ENCODE results near the gene UIMC1. TPM values are rescaled to one million over a fixed set of nuclear protein-coding genes. Genes with fewer than 3 reads are reported as not detected.

UIMC1 gene
- total and polyA plus RNA-seq, 7 donors = 18.0 to 96.1 (median 40.2) TPM

DNA sequence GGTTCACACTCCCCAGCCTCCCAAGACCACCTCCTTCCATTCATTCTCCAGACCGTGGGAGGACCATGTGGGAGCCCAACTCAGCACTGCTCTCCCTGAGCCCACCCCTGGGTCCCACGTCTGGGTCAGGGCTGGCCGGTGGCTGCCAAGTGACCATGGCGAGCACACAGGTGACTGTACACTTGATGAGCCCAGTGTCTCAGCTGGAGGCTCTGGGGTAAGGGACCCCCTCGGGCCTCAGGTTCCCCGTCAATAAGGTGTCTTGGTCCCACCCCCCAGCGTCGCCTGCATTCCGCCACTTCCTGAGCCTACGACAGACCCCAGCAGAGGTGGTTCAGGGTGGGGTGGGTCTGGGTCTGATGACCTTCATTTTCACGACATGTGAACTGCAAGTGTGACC, 146.2 kb downstream of the UIMC1 start:
- Histone ChIP-seq H3K4me3 (no peak overlapping the region), H3K27ac (no peak overlapping the region), H3K9me3 (no peaks in the 10 kb centered on the region), H3K27me3 (peaks cover 7 to 59% (median 24%) of the 10 kb centered on the region in 3 donors), H3K4me1 (no peaks in the 10 kb centered on the region), H3K36me3 (no peaks in the 10 kb centered on the region)
- 67 to 75% methylated on average over 11 of the region's 11 CpGs for WGBS, 2 donors
- no peak for DNase-seq
- intact Hi-C loops (cut with DNase I) = no loop called here
- TF ChIP-seq POLR2AphosphoS5 (IDR thresholded peaks at IDR 0.05) (no peak), POLR2A (IDR thresholded peaks at IDR 0.05) (no peak), EP300 (IDR thresholded peaks at IDR 0.05) (no peak)
- TF ChIP-seq, protein P1, sequence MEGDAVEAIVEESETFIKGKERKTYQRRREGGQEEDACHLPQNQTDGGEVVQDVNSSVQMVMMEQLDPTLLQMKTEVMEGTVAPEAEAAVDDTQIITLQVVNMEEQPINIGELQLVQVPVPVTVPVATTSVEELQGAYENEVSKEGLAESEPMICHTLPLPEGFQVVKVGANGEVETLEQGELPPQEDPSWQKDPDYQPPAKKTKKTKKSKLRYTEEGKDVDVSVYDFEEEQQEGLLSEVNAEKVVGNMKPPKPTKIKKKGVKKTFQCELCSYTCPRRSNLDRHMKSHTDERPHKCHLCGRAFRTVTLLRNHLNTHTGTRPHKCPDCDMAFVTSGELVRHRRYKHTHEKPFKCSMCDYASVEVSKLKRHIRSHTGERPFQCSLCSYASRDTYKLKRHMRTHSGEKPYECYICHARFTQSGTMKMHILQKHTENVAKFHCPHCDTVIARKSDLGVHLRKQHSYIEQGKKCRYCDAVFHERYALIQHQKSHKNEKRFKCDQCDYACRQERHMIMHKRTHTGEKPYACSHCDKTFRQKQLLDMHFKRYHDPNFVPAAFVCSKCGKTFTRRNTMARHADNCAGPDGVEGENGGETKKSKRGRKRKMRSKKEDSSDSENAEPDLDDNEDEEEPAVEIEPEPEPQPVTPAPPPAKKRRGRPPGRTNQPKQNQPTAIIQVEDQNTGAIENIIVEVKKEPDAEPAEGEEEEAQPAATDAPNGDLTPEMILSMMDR (IDR thresholded peaks at IDR 0.05) = no peak

DNA sequence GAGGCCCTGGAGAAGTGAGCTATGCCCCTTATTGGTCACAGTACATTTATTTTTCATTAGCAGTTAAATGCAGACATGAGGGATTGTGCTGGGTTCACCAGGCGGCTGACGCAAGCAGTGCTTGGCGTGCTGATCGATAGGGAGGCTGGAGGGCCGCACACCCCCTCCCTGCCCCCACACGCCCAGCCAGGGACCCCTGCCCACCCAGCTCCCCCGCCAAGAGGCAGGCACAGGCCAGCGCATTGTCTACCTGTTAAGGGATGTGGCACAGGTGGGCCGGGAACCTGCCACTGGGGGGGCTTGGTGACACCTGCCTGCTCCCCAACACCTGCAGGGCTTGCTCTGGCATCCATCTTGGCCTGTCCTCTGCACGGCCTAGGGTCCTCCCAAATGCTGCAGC, 146.7 kb downstream of the UIMC1 start:
- TF ChIP-seq, protein P1 (IDR thresholded peaks at IDR 0.05) = no peak
- TF ChIP-seq POLR2AphosphoS5 (IDR thresholded peaks at IDR 0.05) (no peak), POLR2A (IDR thresholded peaks at IDR 0.05) (no peak), EP300 (IDR thresholded peaks at IDR 0.05) (no peak)
- no peak overlapping the region for H3K4me3 ChIP-seq
- peaks cover 7 to 54% (median 20%) of the 10 kb centered on the region in 3 donors for H3K27me3 ChIP-seq
- no peaks in the 10 kb centered on the region for H3K4me1 ChIP-seq
- no peak overlapping the region for H3K27ac ChIP-seq
- no peak for DNase-seq
- intact Hi-C loops (cut with DNase I) = no loop called here
- 60 to 67% methylated on average over 10 of the region's 10 CpGs for WGBS, 2 donors
- H3K36me3 ChIP-seq = no peaks in the 10 kb centered on the region
- no peaks in the 10 kb centered on the region for H3K9me3 ChIP-seq

DNA sequence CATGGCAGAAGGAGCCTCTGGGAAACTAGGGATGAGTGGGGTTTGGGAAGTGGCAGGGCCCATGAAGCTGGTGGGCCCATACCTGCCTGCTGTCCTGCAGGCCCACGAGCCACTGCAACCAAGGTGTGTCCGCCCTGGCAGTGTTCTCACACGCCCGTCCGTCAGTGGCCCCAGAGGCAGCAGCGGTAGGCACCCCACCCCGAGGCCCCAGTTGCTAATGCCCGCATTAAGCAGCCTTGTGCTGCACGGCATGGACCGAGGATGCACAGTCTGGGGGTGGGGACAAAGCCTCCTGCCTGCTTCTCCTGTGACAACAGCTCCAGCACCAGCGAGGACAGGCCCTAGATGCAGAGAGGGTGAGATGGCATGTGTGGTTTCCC, 148.7 kb downstream of the UIMC1 start:
- no peaks in the 10 kb centered on the region for H3K36me3 ChIP-seq
- intact Hi-C loops (cut with DNase I) = no loop called here
- H3K4me3 ChIP-seq = no peak overlapping the region
- no peaks in the 10 kb centered on the region for H3K9me3 ChIP-seq
- no peaks in the 10 kb centered on the region for H3K4me1 ChIP-seq
- DNase-seq = no peak
- no peak overlapping the region for H3K27ac ChIP-seq
- peaks cover 7 to 37% (median 21%) of the 10 kb centered on the region in 3 donors for H3K27me3 ChIP-seq
- TF ChIP-seq, protein P1 (IDR thresholded peaks at IDR 0.05) = no peak
- no peak for TF ChIP-seq EP300 (IDR thresholded peaks at IDR 0.05)
- no peak for TF ChIP-seq POLR2A (IDR thresholded peaks at IDR 0.05)
- no peak for TF ChIP-seq POLR2AphosphoS5 (IDR thresholded peaks at IDR 0.05)
- WGBS, 2 donors = 70 to 79% methylated on average over 11 of the region's 11 CpGs

- Histone ChIP-seq H3K27ac (no peak overlapping the region), H3K9me3 (no peaks in the 10 kb centered on the region), H3K27me3 (peaks cover 7 to 32% (median 16%) of the 10 kb centered on the region in 3 donors), H3K4me3 (no peak overlapping the region), H3K36me3 (no peaks in the 10 kb centered on the region), H3K4me1 (no peaks in the 10 kb centered on the region)
- 59 to 73% methylated on average over 19 of the region's 19 CpGs for WGBS, 2 donors
- DNase-seq = no peak
- no peak for TF ChIP-seq EP300 (IDR thresholded peaks at IDR 0.05)
- no peak for TF ChIP-seq POLR2A (IDR thresholded peaks at IDR 0.05)
- no peak for TF ChIP-seq POLR2AphosphoS5 (IDR thresholded peaks at IDR 0.05)
- TF ChIP-seq, protein P1 (IDR thresholded peaks at IDR 0.05) = no peak
- intact Hi-C loops (cut with DNase I) = no loop called here
Measured at GRCh38 chr5:176857216-176857893, 149.2 kb downstream of the UIMC1 start.

GRCh38 chr5:176856746-176857145, 149.8 kb downstream of the UIMC1 start:
- H3K27ac ChIP-seq = no peak overlapping the region
- WGBS, 2 donors = 44 to 62% methylated on average over 8 of the region's 8 CpGs
- H3K4me1 ChIP-seq = no peaks in the 10 kb centered on the region
- intact Hi-C loops (cut with DNase I) = no loop called here
- peaks cover 2 to 28% (median 10%) of the 10 kb centered on the region in 3 donors for H3K27me3 ChIP-seq
- no peaks in the 10 kb centered on the region for H3K36me3 ChIP-seq
- H3K9me3 ChIP-seq = no peaks in the 10 kb centered on the region
- no peak for TF ChIP-seq POLR2A (IDR thresholded peaks at IDR 0.05)
- TF ChIP-seq, protein P1 (IDR thresholded peaks at IDR 0.05) = no peak
- no peak for TF ChIP-seq EP300 (IDR thresholded peaks at IDR 0.05)
- TF ChIP-seq POLR2AphosphoS5 (IDR thresholded peaks at IDR 0.05) = no peak
- no peak overlapping the region for H3K4me3 ChIP-seq
- DNase-seq = no peak
